HG02642 (cell line): ENCODE results near the gene S100PBP.
A peak's percentile ranks its signal among the peaks of the same experiment; 100 is the strongest.
"Not testable (repeated sequence)": the region's sequence is repeated elsewhere in the genome, so short reads cannot be mapped to it uniquely, and the experiment has no call there.

Source experiments
- ATAC-seq: cut with Tn5 transposase; IDR thresholded peaks from one replicate; pipeline ENCODE4 v1.9.1; 2021; ENCODE audit warnings: mild to moderate bottlenecking; ENCODE audit not compliant: unreplicated experiment, poor library complexity

Gene S100PBP

DNA sequence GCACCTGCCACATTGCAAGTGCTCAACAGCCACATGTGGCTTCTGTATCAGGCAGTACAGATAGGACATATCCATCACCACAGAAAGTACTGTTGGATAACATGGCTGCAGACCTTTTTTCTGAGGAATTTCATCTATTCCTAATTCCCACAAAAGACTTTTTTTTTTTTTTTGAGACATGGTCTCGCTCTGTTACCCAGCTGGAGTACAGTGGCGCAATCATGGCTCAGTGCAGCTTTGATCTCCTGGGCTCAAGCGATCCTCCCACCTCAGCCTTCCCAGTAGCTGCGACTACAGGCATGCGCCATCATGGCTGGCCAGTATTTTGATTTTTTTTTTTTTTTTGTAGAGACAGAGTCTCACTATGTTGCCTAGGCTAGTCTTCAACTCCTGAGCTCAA is 33.6 kb upstream of the S100PBP start:
- ATAC-seq = no peak

DNA sequence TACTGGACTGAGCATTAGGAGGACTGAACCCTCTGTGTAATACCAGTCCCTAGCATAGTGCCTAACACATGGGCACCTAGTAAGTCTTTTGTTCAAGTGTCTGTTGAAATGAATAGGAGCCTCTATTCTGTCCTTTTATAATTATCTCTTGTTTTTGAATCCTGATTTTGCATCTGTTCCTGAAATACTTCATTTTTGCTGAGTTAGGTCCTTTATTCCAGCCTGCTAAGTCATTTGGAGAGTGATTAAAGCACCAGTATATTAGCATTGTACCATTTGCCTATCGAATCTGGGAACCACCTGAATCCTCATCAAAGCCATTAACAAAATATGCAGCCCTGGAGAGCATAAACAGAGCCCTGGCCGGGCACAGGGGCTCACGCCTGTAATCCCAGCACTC is 32.6 kb upstream of the S100PBP start:
- no peak for ATAC-seq

DNA sequence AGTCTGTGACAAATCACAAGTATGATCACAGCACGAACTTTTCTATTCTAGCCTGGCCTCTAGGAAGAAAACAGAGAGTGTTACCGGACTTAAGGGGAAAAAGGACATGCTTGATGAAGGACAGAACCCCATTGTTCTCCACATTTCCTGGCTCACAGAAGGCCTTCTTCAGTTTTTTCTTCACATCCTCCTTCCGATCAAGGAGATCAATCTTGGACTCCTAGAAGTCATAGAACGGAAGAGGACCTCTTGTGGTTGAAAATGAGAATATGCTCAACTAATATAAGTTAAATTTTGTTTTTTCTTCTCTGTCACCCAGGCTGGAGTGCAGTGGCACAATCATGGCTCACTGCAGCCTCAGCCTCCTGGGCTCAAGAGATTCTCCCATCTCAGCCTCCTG is 30.6 kb upstream of the S100PBP start:
- no peak for ATAC-seq

DNA sequence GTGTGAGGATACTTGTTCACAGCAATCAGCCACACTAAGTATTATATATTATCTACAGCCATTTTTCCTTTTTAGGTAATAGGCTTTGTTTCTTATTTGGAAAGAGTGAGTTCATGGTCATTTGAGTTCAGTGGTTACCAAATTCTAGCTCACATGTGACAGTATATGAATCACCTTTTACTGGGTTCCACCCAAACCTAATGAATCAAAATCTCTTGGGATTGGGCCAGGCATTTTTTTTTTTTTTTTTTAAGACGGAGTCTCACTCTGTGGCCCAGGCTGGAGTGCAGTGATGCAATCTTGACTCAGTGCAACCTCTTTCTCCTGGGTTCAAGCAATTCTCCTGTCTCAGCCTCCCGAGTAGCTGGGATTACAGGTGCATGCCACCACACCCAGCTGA is 28.1 kb upstream of the S100PBP start:
- ATAC-seq = not testable (repeated sequence)

DNA sequence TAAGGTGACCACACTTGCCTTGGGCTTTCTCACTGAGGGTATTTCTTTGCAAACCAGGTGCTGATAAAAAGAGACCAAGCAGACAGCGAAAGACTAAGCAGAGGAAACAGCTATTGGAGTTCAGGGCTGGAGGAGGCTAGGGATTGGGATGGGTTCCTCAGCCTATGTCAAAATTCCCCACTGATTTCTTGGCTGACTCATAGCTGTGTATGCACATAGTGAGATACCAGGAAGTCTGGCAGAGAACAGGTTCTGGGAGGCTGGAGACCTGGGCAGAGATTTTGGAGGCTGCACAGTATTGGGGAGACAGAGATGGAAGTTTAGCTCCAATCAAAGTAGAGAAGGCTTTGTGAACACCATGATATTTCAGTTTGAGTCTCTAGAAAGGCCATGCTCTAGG is 25.6 kb upstream of the S100PBP start:
- ATAC-seq = no peak

DNA sequence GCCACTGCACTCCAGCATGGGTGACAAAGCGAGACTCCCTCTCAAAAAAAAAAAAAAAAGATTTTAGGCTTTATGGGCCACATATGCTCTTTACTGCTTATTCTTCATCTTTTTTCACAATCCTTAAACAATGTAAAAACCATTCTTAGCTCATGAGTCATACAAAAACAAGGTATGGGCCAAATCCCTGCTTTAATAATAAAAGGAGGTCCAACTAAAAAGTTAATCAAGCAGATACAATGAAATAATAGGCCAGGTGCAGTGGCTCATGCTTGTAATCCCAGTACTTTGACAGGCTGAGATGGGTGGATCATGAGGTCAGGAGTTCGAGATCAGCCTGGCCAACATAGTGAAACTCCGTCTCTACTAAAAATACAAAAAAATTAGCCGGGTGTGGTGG is 21.7 kb upstream of the S100PBP start:
- ATAC-seq = not testable (repeated sequence)

DNA sequence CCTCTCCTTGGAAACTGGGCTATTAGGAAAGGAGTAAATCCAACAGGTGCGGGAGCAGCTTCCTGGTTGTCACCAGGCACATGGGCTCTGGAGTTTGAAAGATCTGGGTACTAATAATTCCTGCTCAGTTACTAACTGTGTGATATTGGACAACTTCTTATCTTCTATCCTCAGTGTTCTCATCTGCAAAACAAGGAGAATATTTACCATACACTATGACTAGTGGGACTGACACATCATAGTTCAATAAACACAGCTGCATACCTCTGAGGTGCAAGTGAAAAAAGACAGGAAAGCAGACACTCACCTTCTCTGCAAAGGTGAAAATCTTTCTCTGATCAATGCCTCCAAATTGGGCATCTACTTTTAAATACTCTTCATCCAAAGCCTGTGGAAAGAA is 20.0 kb upstream of the S100PBP start:
- no peak for ATAC-seq

DNA sequence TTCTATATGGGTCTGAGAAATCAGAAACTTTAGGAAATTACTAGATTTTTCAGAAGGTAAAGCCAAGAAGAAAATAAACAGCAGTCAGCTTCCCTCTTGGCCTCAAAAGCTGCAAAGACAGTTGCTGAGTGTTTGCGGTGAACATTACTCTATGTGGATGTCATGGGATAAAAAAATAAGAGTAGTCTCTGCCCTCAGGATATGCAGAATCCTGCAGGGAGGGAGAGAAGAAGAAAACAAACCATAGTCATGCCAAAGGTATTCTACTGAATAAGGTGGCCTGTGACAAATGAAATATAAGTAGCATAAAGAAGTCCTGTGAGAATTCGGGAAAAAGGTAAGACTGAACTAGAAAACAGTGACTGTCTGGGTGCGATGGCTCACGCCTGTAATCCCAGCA is 19.3 kb upstream of the S100PBP start:
- no peak for ATAC-seq

DNA sequence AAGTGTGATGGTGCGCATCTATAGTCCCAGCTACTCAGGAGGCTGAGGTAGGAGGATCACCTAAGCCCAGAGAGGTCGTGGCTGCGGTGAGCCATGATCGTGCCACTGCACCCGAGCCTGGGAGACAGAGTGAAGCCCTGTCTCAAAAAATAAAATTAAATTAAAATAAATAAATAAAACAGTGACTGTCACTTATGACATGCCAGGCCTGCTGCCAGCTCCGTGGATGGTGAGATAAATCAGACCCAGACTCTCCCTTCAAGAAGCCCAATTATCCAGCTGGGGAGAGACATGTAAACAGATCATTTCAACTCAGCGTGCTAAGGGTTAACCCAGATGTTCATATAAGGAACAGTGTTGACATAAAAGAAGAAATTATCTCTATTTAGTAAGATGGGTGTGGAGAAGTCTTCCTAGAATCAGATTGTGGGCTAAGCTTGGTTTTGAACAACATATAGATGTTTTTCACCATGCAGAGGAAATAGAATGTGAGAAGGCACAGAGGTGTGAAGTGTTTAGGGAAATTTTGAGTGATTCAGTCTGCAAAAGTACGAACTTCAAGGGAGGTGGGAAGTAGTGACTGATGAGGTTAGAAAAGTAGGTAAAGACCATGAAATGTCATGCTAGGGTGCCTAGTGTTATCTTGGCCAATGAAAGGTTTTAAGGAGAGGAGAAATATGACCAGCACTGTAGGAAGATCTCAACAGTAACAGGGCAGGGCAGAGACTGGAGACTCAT is 18.6 kb upstream of the S100PBP start:
- no peak for ATAC-seq

DNA sequence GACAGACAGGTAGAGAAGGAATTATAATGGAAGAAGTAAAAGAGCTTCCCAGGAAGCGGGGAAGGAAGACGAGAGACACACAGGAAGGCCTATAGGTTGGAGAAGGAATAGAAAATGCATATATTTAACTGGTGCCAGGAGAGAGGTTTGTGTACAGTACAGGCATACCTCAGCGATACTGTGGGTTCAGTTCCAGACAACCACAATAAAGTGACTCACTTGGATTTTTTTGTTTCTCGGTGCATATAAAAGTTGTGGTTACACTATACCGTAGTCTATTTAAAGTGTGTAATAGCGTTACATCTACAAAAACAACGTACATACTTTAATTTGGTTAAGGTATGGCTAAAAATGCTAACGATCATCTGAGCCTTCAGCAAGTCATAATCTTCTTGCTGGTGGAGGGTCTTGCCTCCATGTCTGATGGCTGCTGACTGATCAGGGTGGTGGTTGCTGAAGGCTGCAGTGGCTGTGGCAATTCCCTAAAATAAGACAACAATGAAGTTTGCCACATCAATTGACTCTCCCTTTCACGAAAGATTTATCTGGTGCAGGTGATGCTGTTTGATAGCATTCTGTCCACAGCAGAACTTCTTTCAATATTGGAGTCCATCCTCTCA is 16.2 kb upstream of the S100PBP start:
- no peak for ATAC-seq

DNA sequence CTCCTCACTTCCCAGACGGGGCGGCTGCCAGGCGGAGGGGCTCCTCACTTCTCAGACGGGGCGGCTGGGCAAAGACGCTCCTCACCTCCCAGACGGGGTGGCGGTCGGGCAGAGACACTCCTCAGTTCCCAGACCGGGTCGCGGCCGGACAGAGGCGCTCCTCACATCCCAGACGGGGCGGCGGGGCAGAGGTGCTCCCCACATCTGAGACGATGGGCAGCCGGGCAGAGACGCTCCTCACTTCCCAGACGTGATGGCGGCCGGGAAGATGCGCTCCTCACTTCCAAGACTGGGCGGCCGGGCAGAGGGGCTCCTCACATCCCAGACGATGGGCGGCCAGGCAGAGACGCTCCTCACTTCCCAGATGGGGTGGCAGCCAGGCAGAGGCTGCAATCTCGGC is 13.0 kb upstream of the S100PBP start:
- not testable (repeated sequence) for ATAC-seq

DNA sequence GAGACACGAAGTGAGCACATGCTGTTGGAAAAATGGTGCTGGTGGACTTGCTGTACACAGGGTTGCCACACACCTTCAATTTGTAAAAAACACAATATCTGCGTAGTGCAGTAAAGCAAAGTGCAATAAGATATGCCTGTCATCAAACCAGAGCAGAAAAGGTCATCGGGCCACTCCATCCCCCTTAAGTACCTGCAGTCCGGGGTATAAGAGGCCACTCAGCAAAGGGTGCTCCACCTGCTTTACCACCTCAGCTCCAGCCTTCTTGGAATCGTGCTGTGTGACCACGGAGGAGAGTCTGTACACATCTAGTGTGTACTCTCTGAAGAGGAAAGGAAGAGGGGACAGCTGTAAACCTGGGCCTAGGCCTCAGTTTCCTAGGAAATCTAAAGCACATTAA is 11.2 kb upstream of the S100PBP start:
- no peak for ATAC-seq

DNA sequence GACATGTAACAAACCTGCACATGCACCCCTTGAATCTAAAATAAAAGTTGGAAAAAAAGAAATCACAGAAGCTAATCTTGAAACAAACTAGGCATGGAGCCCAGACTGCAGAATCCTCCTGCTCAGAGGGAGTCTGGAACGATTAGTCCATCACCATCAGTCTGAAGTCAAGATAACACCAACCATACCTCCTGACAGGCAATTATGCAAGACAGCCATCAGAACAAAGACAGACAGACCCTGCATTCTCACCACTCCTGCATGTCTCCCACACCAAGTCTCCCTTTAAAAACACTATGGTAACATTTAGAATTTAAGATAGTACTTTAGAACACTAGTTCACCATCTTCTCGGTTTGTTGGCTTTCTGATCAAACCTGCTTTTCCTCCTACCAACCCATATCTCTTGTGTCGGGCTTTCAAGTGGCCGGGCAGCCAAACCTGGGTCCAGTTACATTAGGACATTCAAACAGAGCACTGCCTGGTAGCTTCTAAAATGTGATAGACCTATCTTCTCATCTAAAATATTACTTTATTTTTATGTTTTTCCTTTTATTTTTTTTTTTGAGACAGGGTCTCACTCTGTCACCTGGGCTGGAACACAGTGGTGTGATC is 10.4 kb upstream of the S100PBP start:
- ATAC-seq = no peak

DNA sequence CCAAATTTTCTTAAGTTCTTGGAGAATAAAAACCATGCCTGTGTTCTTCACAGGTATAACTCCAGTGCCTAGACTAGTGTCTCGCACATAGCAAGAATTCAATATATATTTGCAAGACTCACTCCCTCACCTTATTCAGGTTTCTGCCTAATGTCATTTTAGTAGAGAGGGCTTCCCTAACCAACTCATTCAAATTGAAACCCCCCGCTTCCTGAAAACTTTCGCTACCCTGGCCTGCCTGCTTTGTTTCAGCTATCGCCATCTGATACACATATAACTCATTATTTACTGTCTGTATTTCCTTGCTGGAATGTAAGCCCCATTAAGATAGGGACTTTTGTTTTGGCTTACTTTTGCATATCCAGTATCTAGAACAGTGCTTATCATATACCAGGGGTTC is 8.9 kb upstream of the S100PBP start:
- ATAC-seq = no peak

DNA sequence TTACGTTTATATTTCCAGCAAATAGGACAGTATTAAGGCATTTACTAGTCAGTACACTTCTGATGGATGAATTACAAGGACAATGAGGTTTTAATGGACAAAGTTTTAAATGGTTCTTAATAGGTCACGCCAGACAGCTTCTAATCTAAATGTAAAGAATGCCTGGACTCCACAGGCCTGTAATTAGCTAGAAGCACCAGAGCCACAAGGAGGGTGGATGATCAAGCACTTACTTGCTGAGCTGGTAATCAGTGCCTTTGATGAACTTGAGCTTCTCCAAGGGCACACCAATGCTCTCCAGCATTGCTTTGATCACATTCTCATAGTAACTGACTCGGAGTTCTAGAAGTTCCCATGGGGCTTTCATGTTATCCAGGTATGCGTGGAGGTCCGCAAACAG is 7.1 kb upstream of the S100PBP start:
- ATAC-seq = no peak

DNA sequence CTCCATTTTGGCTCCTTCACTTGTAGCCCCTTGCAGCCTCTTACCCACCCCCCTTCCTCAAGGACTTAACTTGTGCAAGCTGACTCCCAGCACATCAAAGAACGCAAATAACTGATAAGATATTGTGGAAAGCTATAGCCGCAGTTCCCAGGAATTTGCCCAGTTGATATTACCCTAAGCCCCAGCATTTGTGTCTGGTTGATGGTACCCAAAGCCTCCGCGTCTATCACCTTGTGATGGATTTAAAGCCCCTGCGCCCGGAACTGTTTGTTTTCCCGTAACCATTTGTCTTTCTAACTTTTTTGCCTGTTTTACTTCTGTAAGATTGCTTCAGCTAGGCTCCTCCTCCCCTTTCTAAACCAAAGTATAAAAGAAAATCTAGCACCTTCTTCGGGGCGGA is 6.2 kb upstream of the S100PBP start:
- no peak for ATAC-seq

DNA sequence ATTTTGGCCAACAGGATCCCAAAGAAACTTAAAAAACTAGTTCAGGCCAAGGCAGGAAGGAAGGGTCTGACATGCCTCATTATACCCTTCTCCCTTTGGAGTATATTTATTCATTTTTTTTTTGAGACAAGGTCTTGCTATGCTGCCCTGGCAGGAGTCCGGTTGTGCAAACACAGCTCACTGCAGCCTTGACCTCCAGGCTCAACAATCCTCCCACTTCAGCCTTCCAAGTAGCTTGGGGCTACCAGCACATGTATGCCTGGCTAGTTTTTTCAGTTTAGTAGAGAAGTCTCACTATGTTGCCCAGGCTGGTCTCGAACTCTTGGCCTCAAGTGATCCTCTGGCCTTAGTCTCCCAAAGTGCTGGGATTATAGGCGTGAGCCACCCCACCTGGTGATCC is 5.5 kb upstream of the S100PBP start:
- no peak for ATAC-seq

DNA sequence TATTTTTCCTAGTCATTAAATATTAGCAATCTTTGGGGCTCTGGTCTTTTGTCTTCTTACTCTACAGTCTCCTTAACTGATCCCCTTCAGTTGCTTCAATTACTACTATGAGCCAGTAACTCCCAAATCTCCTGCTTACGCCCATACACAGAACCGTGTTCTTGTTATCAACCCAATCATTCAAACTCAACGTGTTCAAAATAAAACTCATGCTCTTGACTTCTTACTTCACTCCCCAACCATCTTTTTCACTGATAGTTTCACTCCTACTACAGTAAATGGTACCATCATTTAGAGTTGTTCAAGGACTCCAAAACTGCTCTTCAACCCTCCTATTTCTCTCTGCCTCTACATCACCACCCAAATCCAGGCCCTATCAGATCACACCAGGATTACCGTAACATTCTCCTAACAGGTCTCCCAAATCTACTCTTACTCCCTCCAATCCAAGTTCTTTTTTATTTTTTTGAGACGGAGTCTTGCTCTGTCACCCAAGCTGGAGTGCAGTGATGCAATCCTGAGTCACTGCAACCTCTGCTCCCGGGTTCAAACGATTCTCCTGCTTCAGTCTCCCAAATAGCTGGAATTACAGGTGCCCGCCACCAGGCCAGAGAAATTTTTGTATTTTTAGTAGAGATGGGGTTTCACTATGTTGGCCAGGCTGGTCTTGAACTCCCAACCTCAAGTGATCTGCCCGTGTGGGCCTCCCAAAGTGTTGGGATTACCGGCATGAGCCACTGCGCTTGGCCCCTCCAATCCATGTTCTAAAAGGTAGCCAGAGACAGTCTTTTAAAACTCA is 3.3 kb upstream of the S100PBP start:
- ATAC-seq = no peak

DNA sequence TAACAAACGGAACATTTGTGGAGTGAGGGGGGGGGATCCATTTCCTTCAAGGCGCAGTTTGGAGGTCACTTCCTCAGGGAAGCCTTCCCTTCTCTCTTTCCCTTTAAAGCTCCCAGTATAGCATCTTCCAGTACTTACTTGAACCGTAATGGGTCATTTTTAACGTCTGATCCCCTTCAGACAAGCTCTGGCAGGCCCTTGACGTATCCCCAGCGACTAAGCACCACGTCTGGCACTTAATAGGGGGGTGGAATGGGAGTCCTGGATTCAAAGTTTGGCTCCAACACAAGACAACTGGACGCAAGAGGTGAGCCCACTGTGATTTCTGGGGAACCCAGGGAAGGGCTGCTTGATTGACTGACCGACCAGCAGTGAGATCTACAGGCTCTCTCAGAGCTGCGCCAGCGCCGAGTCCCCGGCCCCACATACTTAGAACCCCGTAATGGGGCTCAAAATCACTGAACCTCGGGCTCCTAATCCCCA is 736 bp upstream of the S100PBP start:
- ATAC-seq = peak; percentile 14

DNA sequence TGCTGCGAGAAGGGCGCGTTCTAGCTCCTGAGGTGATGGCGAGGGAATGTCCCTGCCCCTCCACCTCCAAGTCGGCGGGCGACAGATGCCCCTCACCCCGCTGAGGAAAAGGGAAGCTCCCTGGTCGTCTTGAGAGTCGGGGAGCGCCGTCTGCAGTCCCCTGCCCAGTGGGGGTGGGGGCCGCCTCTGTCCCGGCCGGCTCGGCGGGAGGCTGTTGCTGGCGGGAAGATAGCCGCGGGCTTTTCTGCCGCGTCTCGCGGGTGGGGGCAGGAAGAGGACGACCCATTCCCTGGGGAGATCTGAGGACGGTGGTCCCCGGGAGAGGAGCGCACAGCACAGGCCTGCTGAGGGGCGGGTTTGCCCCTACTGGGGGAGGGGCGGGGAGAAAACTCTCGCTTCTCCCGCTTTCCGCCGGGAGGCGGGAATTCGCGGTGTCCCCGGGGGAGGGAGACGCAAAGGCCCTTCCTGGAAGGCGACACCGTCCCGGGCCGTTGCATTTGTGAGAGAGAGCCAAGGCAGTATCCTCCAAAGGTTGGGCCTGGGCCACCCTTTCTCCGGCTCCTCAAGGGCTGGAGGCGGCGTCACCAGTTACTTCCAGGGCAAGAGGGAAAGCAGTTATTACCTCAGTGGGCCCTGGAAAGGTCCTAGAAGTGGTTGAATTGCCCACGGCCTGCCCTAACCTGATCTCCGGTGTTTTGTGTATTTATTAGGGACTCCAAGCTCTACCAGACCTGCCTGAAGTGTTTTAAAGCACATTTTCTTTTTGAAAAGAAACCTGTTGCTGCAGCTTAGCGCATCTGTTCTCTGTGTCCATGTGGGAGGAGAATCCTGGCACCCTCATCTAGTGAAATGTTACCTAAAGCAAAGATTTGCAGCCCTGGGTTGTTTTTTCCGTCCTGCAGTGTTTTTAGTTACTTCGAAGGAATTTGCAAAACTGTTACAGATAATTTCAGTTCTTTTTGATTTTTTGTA is 648 bp downstream of the S100PBP start:
- ATAC-seq = peak; percentile 21
